ENCODE results near the gene POLE4.

The POLE4 gene

GRCh38 chr2:74958274-74959105 lies at the start of gene POLE4:
POLE4 (plus strand) TSS chr2:74958643; CDS start chr2:74958680, 37 bp downstream.
- DNase-seq (ENCODE audit: low read depth in 2 of 2), result peak; percentile 59 to 72

GRCh38 chr2:74908748-74909444 lies 49.5 kb upstream of the POLE4 start:
- DNase-seq (ENCODE audit: low read depth in 2 of 2), result no peak

GRCh38 chr2:74910245-74910644 lies 48.2 kb upstream of the POLE4 start:
- DNase-seq (ENCODE audit: low read depth in 2 of 2), result no peak

GRCh38 chr2:74911061-74911460 lies 47.4 kb upstream of the POLE4 start:
- no peak for DNase-seq (ENCODE audit: low read depth in 2 of 2)

- no peak for DNase-seq (ENCODE audit: low read depth in 2 of 2)
Observed at GRCh38 chr2:74915743-74916142, 42.7 kb upstream of the POLE4 start.

GRCh38 chr2:74916394-74916793 lies 42.0 kb upstream of the POLE4 start:
- DNase-seq (ENCODE audit: low read depth in 2 of 2), result no peak

- no peak for DNase-seq (ENCODE audit: low read depth in 2 of 2)
Observed at GRCh38 chr2:74917702-74918619, 40.5 kb upstream of the POLE4 start.

GRCh38 chr2:74919827-74920226 lies 38.6 kb upstream of the POLE4 start:
- no peak for DNase-seq (ENCODE audit: low read depth in 2 of 2)

GRCh38 chr2:74921236-74921736 lies 37.2 kb upstream of the POLE4 start:
- no peak for DNase-seq (ENCODE audit: low read depth in 2 of 2)

GRCh38 chr2:74922592-74923227 lies 35.7 kb upstream of the POLE4 start:
- DNase-seq (ENCODE audit: low read depth in 2 of 2), result no peak

- no peak for DNase-seq (ENCODE audit: low read depth in 2 of 2)
Observed at GRCh38 chr2:74924463-74925265, 33.8 kb upstream of the POLE4 start.

GRCh38 chr2:74925361-74925786 lies 33.1 kb upstream of the POLE4 start:
- DNase-seq (ENCODE audit: low read depth in 2 of 2), result no peak

GRCh38 chr2:74927621-74928020 lies 30.8 kb upstream of the POLE4 start:
- no peak for DNase-seq (ENCODE audit: low read depth in 2 of 2)

GRCh38 chr2:74930811-74931486 lies 27.5 kb upstream of the POLE4 start:
- DNase-seq (ENCODE audit: low read depth in 2 of 2), result no peak

- no peak for DNase-seq (ENCODE audit: low read depth in 2 of 2)
Observed at GRCh38 chr2:74931940-74932339, 26.5 kb upstream of the POLE4 start.

GRCh38 chr2:74935975-74936391 lies 22.5 kb upstream of the POLE4 start:
- no peak for DNase-seq (ENCODE audit: low read depth in 2 of 2)

GRCh38 chr2:74937221-74937880 lies 21.1 kb upstream of the POLE4 start:
- no peak for DNase-seq (ENCODE audit: low read depth in 2 of 2)

- DNase-seq (ENCODE audit: low read depth in 2 of 2), result no peak
Observed at GRCh38 chr2:74938264-74938663, 20.2 kb upstream of the POLE4 start.

All from fibroblast of skin of left biceps (primary cell).